Hepatocyte (in vitro differentiated cells): Measurements from ENCODE around the gene TTC7B. TPM values are rescaled to one million over a fixed set of nuclear protein-coding genes. Genes with fewer than 3 reads are reported as not detected.
A peak's percentile ranks its signal among the peaks of the same experiment; 100 is the strongest.
"Not testable (repeated sequence)": the region's sequence is repeated elsewhere in the genome, so short reads cannot be mapped to it uniquely, and the experiment has no call there.

Source experiments
- DNase-seq: peaks from one replicate; pipeline ENCODE4 v3.0.0-alpha.2; 2016; ENCODE audit warnings: low spot score
- H2AFZ ChIP-seq: fragments of 200-600 bp; sonication (generic); 2 replicates; pipeline ENCODE4 v1.6.0; 2016; ENCODE audit warnings: antibody characterized with exemption, mild to moderate bottlenecking
- H3K27ac ChIP-seq: fragments of 200-600 bp; sonication (generic); 2 replicates; pipeline ENCODE4 v1.5.1; 2016; ENCODE audit warnings: mild to moderate bottlenecking
- H3K27me3 ChIP-seq: fragments of 200-600 bp; sonication (generic); 2 replicates; pipeline ENCODE4 v1.6.1; 2016
- H3K36me3 ChIP-seq: fragments of 200-600 bp; sonication (generic); replicated peaks from 2 replicates; pipeline ENCODE4 v1.5.1; 2016; ENCODE audit warnings: low read depth; ENCODE audit not compliant: insufficient read depth
- H3K4me1 ChIP-seq: fragments of 200-600 bp; sonication (generic); 2 replicates; pipeline ENCODE4 v1.5.1; 2016; ENCODE audit warnings: mild to moderate bottlenecking, moderate library complexity; ENCODE audit not compliant: insufficient read depth
- H3K4me2 ChIP-seq: fragments of 200-600 bp; sonication (generic); 2 replicates; pipeline ENCODE4 v1.6.0; 2016
- H3K4me3 ChIP-seq: fragments of 200-600 bp; sonication (generic); 2 replicates; pipeline ENCODE4 v1.5.1; 2016; ENCODE audit warnings: mild to moderate bottlenecking
- H3K79me2 ChIP-seq: fragments of 200-600 bp; sonication (generic); 2 replicates; pipeline ENCODE4 v1.6.0; 2017; ENCODE audit warnings: mild to moderate bottlenecking
- H3K9me2 ChIP-seq: fragments of 200-600 bp; sonication (generic); replicated peaks from 2 replicates; pipeline ENCODE4 v1.6.0; 2017; ENCODE audit warnings: mild to moderate bottlenecking; ENCODE audit not compliant: insufficient read depth
- H3K9me3 ChIP-seq: fragments of 200-600 bp; sonication (generic); 2 replicates; pipeline ENCODE4 v1.5.1; 2016; ENCODE audit warnings: low read depth, mild to moderate bottlenecking
- H4K20me1 ChIP-seq: fragments of 200-600 bp; sonication (generic); 2 replicates; pipeline ENCODE4 v1.6.0; 2016; ENCODE audit warnings: mild to moderate bottlenecking; ENCODE audit not compliant: insufficient read depth, poor library complexity, severe bottlenecking
- EZH2 ChIP-seq: fragments of 200-600 bp; sonication (generic); IDR thresholded peaks from 2 replicates; pipeline ENCODE4 v1.6.1; 2016; ENCODE audit warnings: antibody characterized with exemption, mild to moderate bottlenecking, borderline replicate concordance
- EZH2phosphoT487 ChIP-seq: fragments of 200-600 bp; sonication (generic); IDR thresholded peaks from one replicate; pipeline ENCODE4 v1.6.1; 2018; ENCODE audit warnings: antibody characterized with exemption, mild to moderate bottlenecking, low read depth, moderate library complexity; ENCODE audit not compliant: unreplicated experiment, severe bottlenecking
- WGBS: methylation state at CpG from one replicate; pipeline ENCODE4 v1.1.6; 2016; ENCODE audit warnings: low lambda C conversion rate; ENCODE audit errors: missing lambda C conversion rate; 5-methylcytosine and 5-hydroxymethylcytosine counted together
- polyA plus RNA-seq: library from polyadenylated mRNA; unstranded; fragments of >200 nt; fragmentation: Nextera tagmentation; extraction: Ambion mirVana; gene quantifications from 2 replicates; pipeline ENCODE4 v1.2.1, GENCODE V29; 2016
- total RNA-seq: library from RNA; depleted of rRNA; stranded (reverse); fragments of >200 nt; gene quantifications from 2 replicates; pipeline ENCODE4 v1.2.3, GENCODE V29; 2014
- TF ChIP-seq, protein P1 (sequence below): fragments of 200-600 bp; sonication (generic); IDR thresholded peaks from 2 replicates; pipeline ENCODE4 v1.5.1; 2016; ENCODE audit warnings: antibody characterized with exemption, mild to moderate bottlenecking; ENCODE audit not compliant: poor library complexity

TTC7B gene
- total and polyA plus RNA-seq, 2 experiments from 2014 or later, result 10.7 to 25.5 TPM

DNA sequence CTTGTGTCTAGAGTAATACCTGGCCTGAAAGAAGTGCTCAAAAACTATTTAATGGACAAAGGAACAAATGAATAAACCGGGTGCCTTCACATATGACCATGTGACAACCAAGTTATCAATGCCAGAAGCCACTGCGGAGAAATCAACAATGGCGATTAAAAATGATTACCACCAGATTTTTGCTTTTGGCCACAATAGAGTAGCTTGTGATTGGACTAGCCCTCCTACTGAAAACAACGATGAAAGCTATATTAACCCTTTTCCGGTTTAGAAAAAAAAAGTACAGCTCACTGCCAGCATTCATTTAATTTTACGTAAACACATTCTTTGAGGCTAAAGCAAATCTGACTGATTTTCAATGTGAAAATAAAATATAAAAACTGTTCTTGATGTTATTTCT, 41.6 kb upstream of the TTC7B start:
- Histone ChIP-seq H3K9me3 (no peaks in the 10 kb centered on the region), H3K4me2 (peak overlapping the region; percentile 24), H3K27me3 (no peaks in the 10 kb centered on the region), H3K4me3 (no peak overlapping the region), H2AFZ (no peak overlapping the region), H3K27ac (no peak overlapping the region), H3K4me1 (no peaks in the 10 kb centered on the region), H4K20me1 (no peaks in the 10 kb centered on the region), H3K36me3 (no peaks in the 10 kb centered on the region), H3K79me2 (no peaks in the 10 kb centered on the region), H3K9me2 (no peaks in the 10 kb centered on the region)
- no peak for DNase-seq
- TF ChIP-seq EZH2phosphoT487 (no peak), EZH2 (no peak)
- TF ChIP-seq, protein P1, sequence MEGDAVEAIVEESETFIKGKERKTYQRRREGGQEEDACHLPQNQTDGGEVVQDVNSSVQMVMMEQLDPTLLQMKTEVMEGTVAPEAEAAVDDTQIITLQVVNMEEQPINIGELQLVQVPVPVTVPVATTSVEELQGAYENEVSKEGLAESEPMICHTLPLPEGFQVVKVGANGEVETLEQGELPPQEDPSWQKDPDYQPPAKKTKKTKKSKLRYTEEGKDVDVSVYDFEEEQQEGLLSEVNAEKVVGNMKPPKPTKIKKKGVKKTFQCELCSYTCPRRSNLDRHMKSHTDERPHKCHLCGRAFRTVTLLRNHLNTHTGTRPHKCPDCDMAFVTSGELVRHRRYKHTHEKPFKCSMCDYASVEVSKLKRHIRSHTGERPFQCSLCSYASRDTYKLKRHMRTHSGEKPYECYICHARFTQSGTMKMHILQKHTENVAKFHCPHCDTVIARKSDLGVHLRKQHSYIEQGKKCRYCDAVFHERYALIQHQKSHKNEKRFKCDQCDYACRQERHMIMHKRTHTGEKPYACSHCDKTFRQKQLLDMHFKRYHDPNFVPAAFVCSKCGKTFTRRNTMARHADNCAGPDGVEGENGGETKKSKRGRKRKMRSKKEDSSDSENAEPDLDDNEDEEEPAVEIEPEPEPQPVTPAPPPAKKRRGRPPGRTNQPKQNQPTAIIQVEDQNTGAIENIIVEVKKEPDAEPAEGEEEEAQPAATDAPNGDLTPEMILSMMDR, result no peak
- WGBS, result 90% methylated on average over 6 of the region's 6 CpGs

DNA sequence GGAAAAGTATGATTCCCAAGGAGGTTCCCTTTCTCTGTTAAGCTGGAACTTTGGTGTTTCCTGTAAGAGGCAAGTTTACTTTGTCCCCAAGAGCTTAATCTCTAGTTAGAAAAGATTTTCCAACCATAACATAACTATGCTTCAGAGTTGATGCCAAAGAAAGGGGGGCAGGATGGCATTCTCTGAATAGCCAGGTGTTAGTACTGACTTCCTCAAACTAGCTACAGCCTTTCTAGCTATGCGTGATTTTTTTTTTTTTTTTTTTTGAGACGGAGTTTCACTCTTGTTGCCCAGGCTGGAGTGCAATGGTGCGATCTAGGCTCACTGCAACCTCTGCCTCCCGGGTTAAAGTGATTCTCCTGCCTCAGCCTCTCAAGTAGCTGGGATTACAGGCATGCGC, 39.9 kb upstream of the TTC7B start:
- not testable (repeated sequence) for H3K27ac ChIP-seq, H2AFZ ChIP-seq, H3K4me1 ChIP-seq, H3K4me3 ChIP-seq, H3K9me2 ChIP-seq, H4K20me1 ChIP-seq, H3K9me3 ChIP-seq, H3K36me3 ChIP-seq, H3K4me2 ChIP-seq, H3K79me2 ChIP-seq, DNase-seq, H3K27me3 ChIP-seq
- WGBS, result 92% methylated on average over 5 of the region's 5 CpGs

DNA sequence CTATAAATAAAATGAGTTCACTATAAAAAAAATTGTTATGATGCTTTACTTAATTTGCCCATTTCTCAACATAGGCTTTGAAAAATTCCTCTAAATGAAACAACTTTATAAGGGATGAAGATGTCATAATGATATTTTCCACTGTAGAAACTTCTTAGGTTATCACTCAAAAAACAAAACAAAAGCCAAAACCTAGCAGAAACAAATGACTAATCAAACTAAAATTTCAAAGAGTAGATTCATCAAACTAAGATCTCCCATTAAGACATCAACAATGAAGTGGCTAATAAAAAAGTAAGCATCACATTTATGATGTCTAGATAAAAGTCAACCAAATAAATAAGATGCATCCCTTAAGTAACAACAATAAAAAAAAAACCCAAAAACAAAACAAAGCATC, 36.9 kb upstream of the TTC7B start:
- no peaks in the 10 kb centered on the region for H3K4me1 ChIP-seq
- no peaks in the 10 kb centered on the region for H3K9me3 ChIP-seq
- no peak overlapping the region for H3K27ac ChIP-seq
- no peaks in the 10 kb centered on the region for H4K20me1 ChIP-seq
- H3K9me2 ChIP-seq, result no peaks in the 10 kb centered on the region
- DNase-seq, result no peak
- no peak for TF ChIP-seq EZH2
- TF ChIP-seq EZH2phosphoT487, result no peak
- TF ChIP-seq, protein P1, result no peak
- H2AFZ ChIP-seq, result no peak overlapping the region
- no peaks in the 10 kb centered on the region for H3K79me2 ChIP-seq
- H3K27me3 ChIP-seq, result no peaks in the 10 kb centered on the region
- no peaks in the 10 kb centered on the region for H3K36me3 ChIP-seq
- no peak overlapping the region for H3K4me2 ChIP-seq
- no peak overlapping the region for H3K4me3 ChIP-seq

DNA sequence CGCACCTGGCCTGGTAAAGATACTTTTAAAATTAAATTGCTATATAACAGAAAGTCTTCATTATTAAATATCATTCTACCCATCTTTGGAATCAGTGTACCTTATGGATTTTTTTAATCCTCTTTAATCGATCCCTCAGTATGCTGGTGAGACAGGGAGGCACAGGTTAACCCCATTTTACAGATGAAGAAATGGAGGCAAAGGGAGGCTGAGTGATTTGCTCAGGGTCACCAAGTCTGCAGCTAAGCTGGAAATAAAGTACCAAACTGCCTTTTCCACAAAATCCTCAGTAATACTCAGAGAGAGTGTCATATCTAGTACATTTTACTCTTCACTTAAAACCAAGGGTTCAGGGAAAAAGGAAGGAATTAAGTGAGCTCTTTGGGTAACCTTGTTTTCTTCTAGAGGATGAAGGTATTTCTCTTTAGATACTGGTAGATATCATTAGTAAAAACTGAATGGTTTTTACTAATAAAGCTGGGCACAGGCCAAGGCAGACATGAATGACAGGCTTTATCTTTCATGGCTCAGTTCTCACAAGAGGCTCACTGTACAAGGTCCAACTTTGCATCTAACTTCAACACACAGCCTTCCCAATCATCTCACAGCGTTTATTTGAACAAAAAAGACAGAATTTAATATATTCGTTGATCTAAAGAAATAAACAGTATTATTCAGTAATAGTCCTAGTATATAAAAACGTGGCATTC, 35.3 kb upstream of the TTC7B start:
- H3K9me3 ChIP-seq, result no peaks in the 10 kb centered on the region

More for the DNA sequence above, 35.3 kb upstream of the TTC7B start:
- no peak overlapping the region for H3K4me3 ChIP-seq
- no peak for DNase-seq
- no peak overlapping the region for H3K4me2 ChIP-seq
- H2AFZ ChIP-seq, result no peak overlapping the region
- WGBS, result 96% methylated on average over 5 of the region's 5 CpGs
- H3K4me1 ChIP-seq, result no peaks in the 10 kb centered on the region
- TF ChIP-seq, protein P1, result no peak
- TF ChIP-seq EZH2phosphoT487 (no peak), EZH2 (no peak)
- H3K9me2 ChIP-seq, result no peaks in the 10 kb centered on the region
- H3K27me3 ChIP-seq, result no peaks in the 10 kb centered on the region
- H3K36me3 ChIP-seq, result no peaks in the 10 kb centered on the region
- no peaks in the 10 kb centered on the region for H4K20me1 ChIP-seq
- H3K79me2 ChIP-seq, result no peaks in the 10 kb centered on the region
- H3K27ac ChIP-seq, result no peak overlapping the region
